ENCODE measurements around the gene FLT3LG. TPM values are rescaled to one million over a fixed set of nuclear protein-coding genes. Genes with fewer than 3 reads are reported as not detected.

FLT3LG gene
- total and polyA plus RNA-seq, 2 experiments from 2014 or later: 0.86 to 2.0 TPM

- H3K9me3 ChIP-seq (ENCODE audit: low read depth): no peaks in the 10 kb centered on the region
- peaks cover 7% of the 10 kb centered on the region for H3K4me1 ChIP-seq (ENCODE audit: low read depth)
- H3K27me3 ChIP-seq: peaks cover 74% of the 10 kb centered on the region
- DNase-seq (ENCODE audit: low read depth in 1 of 2, low spot score in 1 of 2): no peak
- H3K36me3 ChIP-seq: no peaks in the 10 kb centered on the region
- no peak overlapping the region for H3K27ac ChIP-seq
- no peak for TF ChIP-seq CTCF (IDR thresholded peaks at IDR 0.05; ENCODE audit: low read depth, low read length)
- H3K4me3 ChIP-seq: peak overlapping the region; percentile 13
These were observed 45.2 kb upstream of the FLT3LG start for GRCh38 chr19:49428547-49429451.

GRCh38 chr19:49430172-49430677 is 43.8 kb upstream of the FLT3LG start:
- Histone ChIP-seq H3K4me3 (no peak overlapping the region), H3K27ac (no peak overlapping the region), H3K4me1 (ENCODE audit: low read depth) (peaks cover 5% of the 10 kb centered on the region), H3K36me3 (no peaks in the 10 kb centered on the region), H3K9me3 (ENCODE audit: low read depth) (no peaks in the 10 kb centered on the region), H3K27me3 (peaks cover 64% of the 10 kb centered on the region)
- no peak for TF ChIP-seq CTCF (IDR thresholded peaks at IDR 0.05; ENCODE audit: low read depth, low read length)
- no peak for DNase-seq (ENCODE audit: low read depth in 1 of 2, low spot score in 1 of 2)

GRCh38 chr19:49430678-49431329 is 43.2 kb upstream of the FLT3LG start:
- Histone ChIP-seq H3K4me3 (no peak overlapping the region), H3K4me1 (ENCODE audit: low read depth) (peaks cover 5% of the 10 kb centered on the region), H3K36me3 (no peaks in the 10 kb centered on the region), H3K9me3 (ENCODE audit: low read depth) (no peaks in the 10 kb centered on the region), H3K27ac (no peak overlapping the region), H3K27me3 (peaks cover 61% of the 10 kb centered on the region)
- no peak for DNase-seq (ENCODE audit: low read depth in 1 of 2, low spot score in 1 of 2)
- TF ChIP-seq CTCF (IDR thresholded peaks at IDR 0.05; ENCODE audit: low read depth, low read length): peak; percentile 25

GRCh38 chr19:49431330-49431749 is 42.7 kb upstream of the FLT3LG start:
- Histone ChIP-seq H3K4me1 (ENCODE audit: low read depth) (peaks cover 5% of the 10 kb centered on the region), H3K27ac (no peak overlapping the region), H3K9me3 (ENCODE audit: low read depth) (no peaks in the 10 kb centered on the region), H3K27me3 (peaks cover 62% of the 10 kb centered on the region), H3K4me3 (no peak overlapping the region), H3K36me3 (no peaks in the 10 kb centered on the region)
- no peak for TF ChIP-seq CTCF (IDR thresholded peaks at IDR 0.05; ENCODE audit: low read depth, low read length)
- no peak for DNase-seq (ENCODE audit: low read depth in 1 of 2, low spot score in 1 of 2)

- Histone ChIP-seq H3K36me3 (no peaks in the 10 kb centered on the region), H3K27me3 (peaks cover 62% of the 10 kb centered on the region), H3K4me1 (ENCODE audit: low read depth) (peaks cover 5% of the 10 kb centered on the region), H3K4me3 (no peak overlapping the region), H3K27ac (no peak overlapping the region), H3K9me3 (ENCODE audit: low read depth) (no peaks in the 10 kb centered on the region)
- TF ChIP-seq CTCF (IDR thresholded peaks at IDR 0.05; ENCODE audit: low read depth, low read length): no peak
- DNase-seq (ENCODE audit: low read depth in 1 of 2, low spot score in 1 of 2): no peak
These were observed 41.6 kb upstream of the FLT3LG start for GRCh38 chr19:49432141-49433073.

All from cardiac muscle cell (in vitro differentiated cells and primary cell).